Bronchial epithelial cell (primary cell): Measurements from ENCODE around the gene TTC3. TPM values are rescaled to one million over a fixed set of nuclear protein-coding genes. Genes with fewer than 3 reads are reported as not detected.
"Not testable (repeated sequence)": the region's sequence is repeated elsewhere in the genome, so short reads cannot be mapped to it uniquely, and the experiment has no call there.

ENCODE experiments used
- DNase-seq: peaks from one replicate; pipeline ENCODE4 v3.0.0-alpha.2; 2010; ENCODE audit warnings: low read depth
- FAIRE-seq: peaks from 2 replicates; lab custom pipeline; 2011; peaks lifted over from hg19 to GRCh38; lab: Jason Lieb, UNC
- H3K27me3 ChIP-seq: 2 replicates; pipeline ENCODE4 v1.5.1; 2011; ENCODE audit warnings: low read length; ENCODE audit not compliant: control insufficient read depth, insufficient read depth
- H3K36me3 ChIP-seq: 2 replicates; pipeline ENCODE4 v1.5.1; 2011; ENCODE audit warnings: low read length; ENCODE audit not compliant: control insufficient read depth, insufficient read depth
- H3K4me3 ChIP-seq: 2 replicates; pipeline ENCODE4 v1.5.1; 2011; ENCODE audit warnings: mild to moderate bottlenecking, low read depth, low read length, control low read depth
- total RNA-seq: library from RNA; depleted of rRNA; stranded (reverse); fragments of >200 nt; gene quantifications from 2 replicates; pipeline ENCODE4 v1.2.1, GENCODE V29; 2014
- TF ChIP-seq, protein P1 (sequence below): IDR thresholded peaks from 2 replicates; pipeline ENCODE4 v1.5.1; 2011; ENCODE audit warnings: mild to moderate bottlenecking, moderate library complexity, low read length, control low read depth, inconsistent platforms; ENCODE audit not compliant: insufficient read depth, severe bottlenecking

Gene TTC3
- total RNA-seq, 1 donor from 2014 or later, result 90.3 TPM

DNA sequence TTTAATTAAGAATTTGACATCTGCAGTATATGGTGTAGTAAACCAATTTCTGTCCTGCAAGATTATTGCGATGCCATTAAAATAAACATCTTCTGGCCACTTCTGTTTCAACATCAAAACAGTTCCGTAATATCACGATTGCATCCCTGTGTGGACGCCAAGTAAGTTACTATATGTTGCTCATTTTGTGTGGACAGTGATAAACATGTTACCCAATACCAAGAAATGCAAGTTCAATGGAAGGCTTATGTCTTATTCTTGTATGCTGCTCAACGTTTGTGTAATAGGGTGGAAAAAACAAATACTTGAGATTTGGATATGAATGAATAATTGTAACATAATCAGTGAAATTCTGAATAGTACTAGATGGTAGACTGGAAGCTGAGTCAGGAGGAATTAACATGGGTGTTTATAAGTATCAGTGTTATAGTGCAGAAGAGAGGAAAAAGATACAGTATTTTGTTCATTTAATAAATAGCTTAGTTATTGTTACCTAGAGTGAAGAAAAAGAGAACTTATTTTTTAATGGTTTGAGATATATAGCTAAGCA lies 15.2 kb downstream of the TTC3 start:
- FAIRE-seq, result no peak
- DNase-seq, result no peak
- Histone ChIP-seq H3K36me3 (no peaks in the 10 kb centered on the region), H3K27me3 (no peaks in the 10 kb centered on the region), H3K4me3 (no peak overlapping the region)
- TF ChIP-seq, protein P1, sequence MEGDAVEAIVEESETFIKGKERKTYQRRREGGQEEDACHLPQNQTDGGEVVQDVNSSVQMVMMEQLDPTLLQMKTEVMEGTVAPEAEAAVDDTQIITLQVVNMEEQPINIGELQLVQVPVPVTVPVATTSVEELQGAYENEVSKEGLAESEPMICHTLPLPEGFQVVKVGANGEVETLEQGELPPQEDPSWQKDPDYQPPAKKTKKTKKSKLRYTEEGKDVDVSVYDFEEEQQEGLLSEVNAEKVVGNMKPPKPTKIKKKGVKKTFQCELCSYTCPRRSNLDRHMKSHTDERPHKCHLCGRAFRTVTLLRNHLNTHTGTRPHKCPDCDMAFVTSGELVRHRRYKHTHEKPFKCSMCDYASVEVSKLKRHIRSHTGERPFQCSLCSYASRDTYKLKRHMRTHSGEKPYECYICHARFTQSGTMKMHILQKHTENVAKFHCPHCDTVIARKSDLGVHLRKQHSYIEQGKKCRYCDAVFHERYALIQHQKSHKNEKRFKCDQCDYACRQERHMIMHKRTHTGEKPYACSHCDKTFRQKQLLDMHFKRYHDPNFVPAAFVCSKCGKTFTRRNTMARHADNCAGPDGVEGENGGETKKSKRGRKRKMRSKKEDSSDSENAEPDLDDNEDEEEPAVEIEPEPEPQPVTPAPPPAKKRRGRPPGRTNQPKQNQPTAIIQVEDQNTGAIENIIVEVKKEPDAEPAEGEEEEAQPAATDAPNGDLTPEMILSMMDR, result no peak

DNA sequence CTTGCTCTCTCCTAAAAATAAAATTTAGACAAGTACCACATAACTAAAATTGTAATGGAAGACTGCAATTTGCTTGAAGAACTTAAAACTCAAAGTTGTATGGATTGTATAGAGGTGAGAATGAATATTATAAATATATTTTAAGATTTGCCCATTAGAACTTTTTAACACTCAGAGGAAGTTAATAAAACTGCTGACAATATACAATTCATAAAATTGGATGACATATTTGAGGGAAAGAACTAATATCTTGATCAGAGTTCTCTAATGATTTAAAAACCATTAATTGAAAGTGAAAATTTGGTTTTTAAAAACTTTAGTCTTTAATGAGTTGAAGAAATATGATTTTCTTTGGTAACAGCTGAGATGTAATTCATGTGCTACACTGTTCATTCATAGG lies 20.9 kb downstream of the TTC3 start:
- TF ChIP-seq, protein P1, result no peak
- no peak for FAIRE-seq
- no peak overlapping the region for H3K4me3 ChIP-seq
- DNase-seq, result no peak
- peaks cover 10% of the 10 kb centered on the region for H3K36me3 ChIP-seq
- H3K27me3 ChIP-seq, result no peaks in the 10 kb centered on the region

DNA sequence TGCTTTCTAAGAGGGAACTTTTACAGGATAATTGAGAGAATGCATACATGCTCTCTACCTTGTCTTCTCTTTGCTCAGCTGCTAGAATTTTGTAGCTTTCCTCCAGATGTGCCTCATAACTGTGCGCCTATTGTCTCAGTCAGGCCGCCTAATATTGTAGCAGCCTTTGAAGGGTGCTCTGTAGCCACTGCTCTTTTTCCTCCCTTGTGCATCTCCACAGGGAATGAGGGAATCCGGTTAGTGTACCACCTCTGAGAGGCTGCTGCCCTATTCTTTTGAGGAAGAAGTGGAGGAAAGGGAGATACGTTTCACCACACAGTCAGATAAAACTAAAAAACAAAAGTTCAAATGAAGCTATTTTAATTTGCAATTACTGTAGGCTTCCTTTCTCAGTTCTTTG lies 22.8 kb downstream of the TTC3 start:
- DNase-seq (no peak), FAIRE-seq (no peak)
- H3K27me3 ChIP-seq, result no peaks in the 10 kb centered on the region
- TF ChIP-seq, protein P1, result no peak
- no peak overlapping the region for H3K4me3 ChIP-seq
- H3K36me3 ChIP-seq, result peaks cover 10% of the 10 kb centered on the region

- H3K27me3 ChIP-seq, result no peaks in the 10 kb centered on the region
- FAIRE-seq, result no peak
- TF ChIP-seq, protein P1, result no peak
- no peak overlapping the region for H3K4me3 ChIP-seq
- H3K36me3 ChIP-seq, result peaks cover 10% of the 10 kb centered on the region
- no peak for DNase-seq
These were observed 25.7 kb downstream of the TTC3 start for GRCh38 chr21:37098751-37099150.

- Histone ChIP-seq H3K27me3 (no peaks in the 10 kb centered on the region), H3K4me3 (no peak overlapping the region), H3K36me3 (peaks cover 8% of the 10 kb centered on the region)
- FAIRE-seq, result no peak
- TF ChIP-seq, protein P1, result no peak
- no peak for DNase-seq
These were observed 27.3 kb downstream of the TTC3 start for GRCh38 chr21:37100316-37100715.

- DNase-seq (peak; percentile 52), FAIRE-seq (no peak)
- peaks cover 6% of the 10 kb centered on the region for H3K36me3 ChIP-seq
- H3K27me3 ChIP-seq, result no peaks in the 10 kb centered on the region
- H3K4me3 ChIP-seq, result no peak overlapping the region
- TF ChIP-seq, protein P1, result no peak
These were observed 28.3 kb downstream of the TTC3 start for GRCh38 chr21:37101384-37101783.

GRCh38 chr21:37102746-37103145 lies 29.7 kb downstream of the TTC3 start:
- FAIRE-seq, result not testable (repeated sequence)

More at GRCh38 chr21:37102746-37103145, 29.7 kb downstream of the TTC3 start:
- not testable (repeated sequence) for H3K4me3 ChIP-seq, H3K36me3 ChIP-seq, H3K27me3 ChIP-seq
- peak; percentile 70 for DNase-seq
